ENCODE results near the gene LGALS4. TPM values are rescaled to one million over a fixed set of nuclear protein-coding genes. Genes with fewer than 3 reads are reported as not detected.

LGALS4 gene
- total and polyA plus RNA-seq, 10 donors = 1.1 to 9.6 (median 3.1) TPM

DNA sequence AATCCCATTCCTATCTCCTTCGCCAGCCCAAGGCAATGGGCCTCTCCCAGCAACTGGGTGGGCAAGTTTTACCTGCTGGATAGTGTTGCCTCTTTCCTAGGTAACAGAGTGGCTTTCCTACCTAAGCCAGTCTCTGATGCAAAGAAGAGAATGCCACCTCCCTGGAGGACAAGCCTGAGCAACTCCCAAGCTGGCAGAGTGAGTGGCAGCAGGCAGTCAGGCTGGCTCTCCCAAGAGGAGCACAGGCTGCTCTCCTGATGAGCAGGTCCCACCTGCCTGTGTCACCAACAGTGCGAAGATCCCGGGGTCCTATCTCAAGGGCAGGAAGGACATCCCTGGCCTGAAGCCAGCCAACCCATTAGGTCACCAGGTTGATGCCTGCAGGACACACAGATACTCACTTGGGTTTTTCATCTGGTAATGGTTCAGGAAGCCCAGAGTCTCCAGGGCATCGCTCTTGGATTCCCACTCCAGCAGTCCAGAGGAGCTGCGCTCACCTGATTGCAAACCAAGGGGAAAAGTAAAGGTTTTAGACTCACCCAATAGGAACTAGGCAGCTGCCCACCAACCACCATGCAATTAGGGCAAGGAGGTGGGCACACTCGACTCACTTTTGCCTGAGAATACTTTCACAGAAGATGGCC, 24.4 kb upstream of the LGALS4 start:
- 87 to 94% (median 92%) methylated on average over 4 to 6 of the region's 6 CpGs for WGBS, 5 donors
- H3K27me3 ChIP-seq (replicated peaks in 1 of 7) = no peaks in the 10 kb centered on the region
- TF ChIP-seq POLR2AphosphoS5 (IDR thresholded peaks at IDR 0.05) = peak; percentile 36 to 65 (median 57)
- TF ChIP-seq, protein P1, sequence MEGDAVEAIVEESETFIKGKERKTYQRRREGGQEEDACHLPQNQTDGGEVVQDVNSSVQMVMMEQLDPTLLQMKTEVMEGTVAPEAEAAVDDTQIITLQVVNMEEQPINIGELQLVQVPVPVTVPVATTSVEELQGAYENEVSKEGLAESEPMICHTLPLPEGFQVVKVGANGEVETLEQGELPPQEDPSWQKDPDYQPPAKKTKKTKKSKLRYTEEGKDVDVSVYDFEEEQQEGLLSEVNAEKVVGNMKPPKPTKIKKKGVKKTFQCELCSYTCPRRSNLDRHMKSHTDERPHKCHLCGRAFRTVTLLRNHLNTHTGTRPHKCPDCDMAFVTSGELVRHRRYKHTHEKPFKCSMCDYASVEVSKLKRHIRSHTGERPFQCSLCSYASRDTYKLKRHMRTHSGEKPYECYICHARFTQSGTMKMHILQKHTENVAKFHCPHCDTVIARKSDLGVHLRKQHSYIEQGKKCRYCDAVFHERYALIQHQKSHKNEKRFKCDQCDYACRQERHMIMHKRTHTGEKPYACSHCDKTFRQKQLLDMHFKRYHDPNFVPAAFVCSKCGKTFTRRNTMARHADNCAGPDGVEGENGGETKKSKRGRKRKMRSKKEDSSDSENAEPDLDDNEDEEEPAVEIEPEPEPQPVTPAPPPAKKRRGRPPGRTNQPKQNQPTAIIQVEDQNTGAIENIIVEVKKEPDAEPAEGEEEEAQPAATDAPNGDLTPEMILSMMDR (IDR thresholded peaks at IDR 0.05 in 8 of 11, conservative IDR thresholded peaks at IDR 0.05 in 3 of 11) = no peak
- DNase-seq = peak; percentile 71
- no peaks in the 10 kb centered on the region for H3K9me3 ChIP-seq
- no peak overlapping the region for H3K4me3 ChIP-seq
- intact Hi-C loops (cut with DNase I; ENCODE audit: low total_unique reads) = no loop called here
- peaks cover 10 to 78% (median 74%) of the 10 kb centered on the region in 6 donors for H3K36me3 ChIP-seq
- H3K27ac ChIP-seq = peak overlapping the region in 5 of 8 donors; percentile 4 to 88 (median 71)
- peaks cover 8 to 74% (median 45%) of the 10 kb centered on the region in 6 donors for H3K4me1 ChIP-seq

- DNase-seq = peak; percentile 30
- no peaks in the 10 kb centered on the region for H3K27me3 ChIP-seq (replicated peaks in 1 of 7)
- H3K36me3 ChIP-seq = peaks cover 10 to 70% (median 67%) of the 10 kb centered on the region in 6 donors
- H3K27ac ChIP-seq = peak overlapping the region in 4 of 8 donors; percentile 13 to 88 (median 53)
- H3K4me3 ChIP-seq = no peak overlapping the region
- 73 to 84% (median 81%) methylated on average over 8 of the region's 8 CpGs for WGBS, 5 donors
- TF ChIP-seq POLR2AphosphoS5 (IDR thresholded peaks at IDR 0.05) = no peak
- no peak for TF ChIP-seq POLR2A (IDR thresholded peaks at IDR 0.05)
- TF ChIP-seq, protein P1 (IDR thresholded peaks at IDR 0.05 in 8 of 11, conservative IDR thresholded peaks at IDR 0.05 in 3 of 11) = no peak
- H3K4me1 ChIP-seq = peaks cover 5 to 69% (median 40%) of the 10 kb centered on the region in 6 donors
- no peaks in the 10 kb centered on the region for H3K9me3 ChIP-seq
- intact Hi-C loops (cut with DNase I; ENCODE audit: low total_unique reads) = no loop called here
These were observed 23.6 kb upstream of the LGALS4 start for GRCh38 chr19:38836159-38836982.

DNA sequence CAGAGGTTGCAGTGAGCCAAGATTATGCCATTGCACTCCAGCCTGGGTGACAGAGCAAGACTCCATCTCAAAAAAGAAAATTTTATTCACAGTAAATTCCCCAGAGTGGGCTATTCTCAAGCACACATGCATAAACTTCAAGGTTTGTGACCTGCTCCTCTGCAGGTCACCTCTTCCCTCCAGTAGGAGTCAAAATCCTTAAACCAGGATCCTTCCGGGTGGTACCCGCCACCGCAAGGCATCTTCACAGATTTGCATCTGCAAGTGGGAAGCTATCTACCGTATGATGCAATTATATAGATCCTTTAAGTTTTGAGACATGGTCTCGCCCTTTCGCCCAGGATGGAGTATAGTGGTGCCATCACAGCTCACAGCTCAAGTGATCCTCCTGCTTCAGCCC, 21.8 kb upstream of the LGALS4 start:
- intact Hi-C loops (cut with DNase I; ENCODE audit: low total_unique reads) = no loop called here
- TF ChIP-seq POLR2A (IDR thresholded peaks at IDR 0.05) = no peak
- peak in 1 of 3 donors; percentile 20 for TF ChIP-seq POLR2AphosphoS5 (IDR thresholded peaks at IDR 0.05)

GRCh38 chr19:38834104-38834490, 21.4 kb upstream of the LGALS4 start:
- TF ChIP-seq POLR2AphosphoS5 (IDR thresholded peaks at IDR 0.05) (no peak), POLR2A (IDR thresholded peaks at IDR 0.05) (no peak)
- TF ChIP-seq, protein P1 (IDR thresholded peaks at IDR 0.05 in 8 of 11, conservative IDR thresholded peaks at IDR 0.05 in 3 of 11) = no peak
- Histone ChIP-seq H3K27me3 (replicated peaks in 1 of 7) (no peaks in the 10 kb centered on the region), H3K27ac (peak overlapping the region in 4 of 8 donors; percentile 14 to 94 (median 58)), H3K4me3 (no peak overlapping the region), H3K4me1 (peaks cover 22 to 69% (median 45%) of the 10 kb centered on the region in 6 donors), H3K9me3 (no peaks in the 10 kb centered on the region), H3K36me3 (peaks cover 8 to 65% (median 54%) of the 10 kb centered on the region in 6 donors)
- intact Hi-C loops (cut with DNase I; ENCODE audit: low total_unique reads) = no loop called here
- no peak for DNase-seq
- 89 to 97% (median 94%) methylated on average over 4 of the region's 4 CpGs for WGBS, 5 donors

More for the DNA sequence above, 21.8 kb upstream of the LGALS4 start:
- 93 to 96% (median 93%) methylated on average over 6 of the region's 6 CpGs for WGBS, 5 donors
- H3K27me3 ChIP-seq (replicated peaks in 1 of 7) = no peaks in the 10 kb centered on the region
- H3K9me3 ChIP-seq = no peaks in the 10 kb centered on the region
- H3K36me3 ChIP-seq = peaks cover 10 to 65% (median 56%) of the 10 kb centered on the region in 6 donors
- no peak overlapping the region for H3K4me3 ChIP-seq
- no peak for DNase-seq
- H3K4me1 ChIP-seq = peaks cover 19 to 69% (median 42%) of the 10 kb centered on the region in 6 donors
- peak overlapping the region in 4 of 8 donors; percentile 14 to 94 (median 58) for H3K27ac ChIP-seq

All from spleen (tissue), 11 donors.